Rectal smooth muscle tissue (tissue), 1 donor: ENCODE measurements around the gene CCDC195.
"Not testable (repeated sequence)": the region's sequence is repeated elsewhere in the genome, so short reads cannot be mapped to it uniquely, and the experiment has no call there.

Source experiments
- H3K27ac ChIP-seq: one replicate; pipeline ENCODE4 v1.7.0; 2013; ENCODE audit warnings: low read depth, low read length, inconsistent platforms
- H3K27me3 ChIP-seq: one replicate; pipeline ENCODE4 v1.7.0; 2013; ENCODE audit warnings: low read length; ENCODE audit not compliant: control insufficient read depth, insufficient read depth
- H3K36me3 ChIP-seq: one replicate; pipeline ENCODE4 v1.7.0; 2013; ENCODE audit warnings: low read length; ENCODE audit not compliant: control insufficient read depth, insufficient read depth
- H3K4me1 ChIP-seq: one replicate; pipeline ENCODE4 v1.7.0; 2013; ENCODE audit warnings: low read length; ENCODE audit not compliant: control insufficient read depth, insufficient read depth
- H3K4me3 ChIP-seq: one replicate; pipeline ENCODE4 v1.7.0; 2013; ENCODE audit warnings: low read length
- H3K9ac ChIP-seq: one replicate; pipeline ENCODE4 v1.7.0; 2013; ENCODE audit warnings: low read length

Gene CCDC195

GRCh38 chr2:224685121-224685520, 31.0 kb downstream of the CCDC195 start:
- Histone ChIP-seq H3K4me3 (no peak overlapping the region), H3K36me3 (no peaks in the 10 kb centered on the region), H3K27me3 (no peaks in the 10 kb centered on the region), H3K27ac (no peak overlapping the region), H3K4me1 (no peaks in the 10 kb centered on the region), H3K9ac (no peak overlapping the region)

GRCh38 chr2:224682134-224682533, 34.0 kb downstream of the CCDC195 start:
- Histone ChIP-seq H3K9ac (no peak overlapping the region), H3K27ac (no peak overlapping the region), H3K27me3 (no peaks in the 10 kb centered on the region), H3K36me3 (no peaks in the 10 kb centered on the region), H3K4me3 (no peak overlapping the region), H3K4me1 (no peaks in the 10 kb centered on the region)

GRCh38 chr2:224671731-224672130, 44.4 kb downstream of the CCDC195 start:
- Histone ChIP-seq H3K4me3 (no peak overlapping the region), H3K4me1 (no peaks in the 10 kb centered on the region), H3K27ac (no peak overlapping the region), H3K27me3 (no peaks in the 10 kb centered on the region), H3K9ac (no peak overlapping the region), H3K36me3 (no peaks in the 10 kb centered on the region)

- Histone ChIP-seq H3K4me3 (no peak overlapping the region), H3K27ac (no peak overlapping the region), H3K27me3 (no peaks in the 10 kb centered on the region), H3K4me1 (no peaks in the 10 kb centered on the region), H3K9ac (no peak overlapping the region), H3K36me3 (no peaks in the 10 kb centered on the region)
Observed at GRCh38 chr2:224670203-224670602, 46.0 kb downstream of the CCDC195 start.

- H3K27ac ChIP-seq = no peak overlapping the region
- no peaks in the 10 kb centered on the region for H3K36me3 ChIP-seq
- no peaks in the 10 kb centered on the region for H3K4me1 ChIP-seq
- H3K27me3 ChIP-seq = no peaks in the 10 kb centered on the region
- no peak overlapping the region for H3K4me3 ChIP-seq
- H3K9ac ChIP-seq = no peak overlapping the region
Observed at GRCh38 chr2:224669449-224669848, 46.7 kb downstream of the CCDC195 start.

GRCh38 chr2:224668123-224668909, 47.8 kb downstream of the CCDC195 start:
- Histone ChIP-seq H3K36me3 (no peaks in the 10 kb centered on the region), H3K27ac (no peak overlapping the region), H3K27me3 (no peaks in the 10 kb centered on the region), H3K4me1 (no peaks in the 10 kb centered on the region), H3K9ac (no peak overlapping the region), H3K4me3 (no peak overlapping the region)

- H3K9ac ChIP-seq = no peak overlapping the region
- H3K36me3 ChIP-seq = no peaks in the 10 kb centered on the region
- no peaks in the 10 kb centered on the region for H3K27me3 ChIP-seq
- no peaks in the 10 kb centered on the region for H3K4me1 ChIP-seq
- no peak overlapping the region for H3K4me3 ChIP-seq
- no peak overlapping the region for H3K27ac ChIP-seq
Observed at GRCh38 chr2:224666951-224667553, 49.1 kb downstream of the CCDC195 start.

GRCh38 chr2:224663322-224663721, 52.8 kb downstream of the CCDC195 start:
- not testable (repeated sequence) for H3K4me1 ChIP-seq, H3K4me3 ChIP-seq, H3K36me3 ChIP-seq, H3K27me3 ChIP-seq, H3K27ac ChIP-seq, H3K9ac ChIP-seq

- not testable (repeated sequence) for H3K9ac ChIP-seq, H3K4me1 ChIP-seq, H3K4me3 ChIP-seq, H3K36me3 ChIP-seq, H3K27ac ChIP-seq, H3K27me3 ChIP-seq
Observed at GRCh38 chr2:224661708-224662107, 54.5 kb downstream of the CCDC195 start.

GRCh38 chr2:224659714-224660113, 56.5 kb downstream of the CCDC195 start:
- H3K9ac ChIP-seq = no peak overlapping the region
- no peaks in the 10 kb centered on the region for H3K36me3 ChIP-seq
- H3K27ac ChIP-seq = no peak overlapping the region
- no peaks in the 10 kb centered on the region for H3K27me3 ChIP-seq
- H3K4me1 ChIP-seq = no peaks in the 10 kb centered on the region
- H3K4me3 ChIP-seq = no peak overlapping the region

- Histone ChIP-seq H3K9ac (no peak overlapping the region), H3K27ac (no peak overlapping the region), H3K4me3 (no peak overlapping the region), H3K27me3 (no peaks in the 10 kb centered on the region), H3K36me3 (no peaks in the 10 kb centered on the region), H3K4me1 (no peaks in the 10 kb centered on the region)
Observed at GRCh38 chr2:224658780-224659405, 57.3 kb downstream of the CCDC195 start.

- Histone ChIP-seq H3K4me3 (no peak overlapping the region), H3K27ac (no peak overlapping the region), H3K4me1 (no peaks in the 10 kb centered on the region), H3K9ac (no peak overlapping the region), H3K27me3 (no peaks in the 10 kb centered on the region), H3K36me3 (no peaks in the 10 kb centered on the region)
Observed at GRCh38 chr2:224657349-224657748, 58.8 kb downstream of the CCDC195 start.
